Activated CD4-positive, alpha-beta T cell treated with anti-CD3 and anti-CD28 coated beads, Interleukin-2, amount 50 U/mL, for 48 hours (primary cell): ENCODE results near the gene TACR3.
"Not testable (repeated sequence)": the region's sequence is repeated elsewhere in the genome, so short reads cannot be mapped to it uniquely, and the experiment has no call there.

Source experiments
- DNase-seq, 2 experiments: peaks; one replicate each; pipeline ENCODE4 v3.0.0-alpha.2; 2020

Gene TACR3, protein sequence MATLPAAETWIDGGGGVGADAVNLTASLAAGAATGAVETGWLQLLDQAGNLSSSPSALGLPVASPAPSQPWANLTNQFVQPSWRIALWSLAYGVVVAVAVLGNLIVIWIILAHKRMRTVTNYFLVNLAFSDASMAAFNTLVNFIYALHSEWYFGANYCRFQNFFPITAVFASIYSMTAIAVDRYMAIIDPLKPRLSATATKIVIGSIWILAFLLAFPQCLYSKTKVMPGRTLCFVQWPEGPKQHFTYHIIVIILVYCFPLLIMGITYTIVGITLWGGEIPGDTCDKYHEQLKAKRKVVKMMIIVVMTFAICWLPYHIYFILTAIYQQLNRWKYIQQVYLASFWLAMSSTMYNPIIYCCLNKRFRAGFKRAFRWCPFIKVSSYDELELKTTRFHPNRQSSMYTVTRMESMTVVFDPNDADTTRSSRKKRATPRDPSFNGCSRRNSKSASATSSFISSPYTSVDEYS

DNA sequence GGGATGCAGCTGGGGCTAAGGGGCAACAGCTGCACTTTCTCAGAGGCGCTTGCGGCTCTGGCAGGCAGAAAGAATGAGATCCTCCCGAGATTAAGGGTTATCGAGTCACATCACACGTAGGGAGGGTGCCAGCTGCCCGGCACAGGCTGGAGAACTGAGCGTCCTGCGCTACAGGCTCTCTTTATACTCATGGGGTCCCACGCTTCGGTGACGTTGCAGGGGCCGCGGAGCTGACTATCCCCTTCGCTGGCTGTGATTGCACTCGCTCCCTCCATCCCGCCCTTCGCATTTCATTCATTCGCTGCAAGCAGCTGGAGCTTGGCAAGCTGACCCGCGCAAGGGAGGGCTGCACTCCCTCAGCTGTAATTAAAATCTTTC is at the start of gene TACR3:
TSS of gene TACR3 (minus strand) at position 156 of the 378 bp plus-strand sequence. CDS start 310 bp downstream, outside the sequence.
- no peak for DNase-seq

DNA sequence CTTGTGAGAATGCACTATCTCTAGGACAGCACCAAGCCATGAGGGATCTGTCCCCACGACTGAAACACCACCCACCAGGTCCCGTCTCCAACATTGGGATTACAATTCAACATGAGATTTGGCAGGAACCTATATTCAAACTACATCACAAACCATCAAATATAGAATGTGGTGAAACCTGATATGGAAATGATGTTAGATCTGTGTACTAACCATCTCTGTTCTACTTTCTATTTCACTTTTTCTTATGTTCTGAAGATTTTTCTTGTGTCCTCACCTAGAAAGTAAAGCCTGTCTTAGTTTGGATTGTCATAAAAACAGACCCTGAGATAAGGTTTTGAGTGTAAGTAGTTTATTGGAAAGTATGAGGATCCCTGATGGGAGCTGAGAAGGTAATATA is 37.8 kb upstream of the TACR3 start:
- DNase-seq: no peak

DNA sequence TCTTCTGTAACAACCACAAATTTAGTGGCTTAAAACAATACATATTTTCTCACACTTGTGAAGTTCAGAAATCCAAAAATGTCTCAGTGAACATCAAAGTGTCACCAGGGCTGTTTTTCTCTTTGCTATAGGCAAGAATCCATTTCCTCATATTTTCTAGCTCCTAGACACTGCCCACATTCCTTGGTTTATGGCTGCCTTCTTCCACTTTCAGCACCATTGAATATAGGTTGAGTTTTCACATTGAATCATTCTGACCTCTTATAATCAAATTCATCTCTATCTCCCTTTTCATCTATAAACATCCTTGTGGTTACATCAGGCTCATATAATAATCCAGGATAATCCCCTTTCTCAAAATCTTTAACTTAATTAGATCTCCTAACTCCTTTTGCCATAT is 37.0 kb upstream of the TACR3 start:
- no peak for DNase-seq

DNA sequence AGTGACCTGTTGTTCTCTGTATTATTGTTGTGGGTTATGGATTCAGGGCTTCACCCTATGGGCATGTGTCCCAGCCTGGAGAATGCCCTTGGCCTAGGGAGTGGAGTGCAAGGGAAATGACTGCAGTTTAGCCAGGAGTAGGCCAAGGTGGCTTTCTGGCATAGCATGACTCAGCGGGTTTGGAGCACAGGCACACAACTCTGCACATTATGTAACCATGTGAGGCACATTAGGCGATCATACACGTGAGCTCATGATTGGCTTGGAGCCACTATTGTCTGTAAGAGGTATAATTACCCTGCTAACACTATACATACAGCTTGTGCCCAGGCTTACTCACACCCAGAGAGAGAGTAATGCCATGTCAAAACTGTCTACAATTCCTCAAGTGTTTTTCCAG is 35.1 kb upstream of the TACR3 start:
- no peak for DNase-seq

DNA sequence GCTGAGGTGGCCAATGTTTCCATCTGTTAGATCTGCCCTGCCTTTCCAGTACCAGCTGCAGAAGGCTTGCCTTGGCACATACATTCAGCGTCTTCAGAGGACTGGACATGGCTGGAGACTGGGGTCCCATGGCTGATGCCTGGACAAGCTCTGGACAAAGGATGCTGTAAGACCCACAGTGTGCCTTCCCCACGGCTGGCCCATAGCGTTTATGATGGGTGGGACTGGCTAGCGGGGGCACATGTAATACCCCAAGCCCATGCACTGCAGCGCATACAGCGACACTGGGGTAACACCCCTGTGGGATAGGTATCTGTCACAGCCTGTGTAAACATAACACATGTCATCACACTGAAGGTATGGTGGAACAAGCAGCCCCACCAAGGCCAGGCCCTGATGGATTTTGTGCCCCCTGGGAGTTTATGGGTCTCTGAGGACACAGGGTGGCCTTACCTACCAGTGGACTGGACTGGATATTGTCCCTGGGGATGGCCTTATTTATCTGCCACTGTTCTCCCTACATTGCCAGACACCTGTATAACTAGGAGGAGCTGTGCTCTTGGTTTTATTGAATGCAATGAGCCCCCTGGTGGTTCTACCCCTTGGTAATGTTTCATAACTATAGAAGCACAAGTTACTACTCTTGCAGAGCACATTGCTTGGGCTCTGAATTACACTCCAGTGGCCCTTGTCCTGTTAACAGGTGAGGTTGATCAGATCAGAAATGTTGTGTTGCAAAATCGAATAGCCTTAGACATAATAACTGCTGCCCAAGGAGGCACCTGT is 34.3 kb upstream of the TACR3 start:
- no peak for DNase-seq

DNA sequence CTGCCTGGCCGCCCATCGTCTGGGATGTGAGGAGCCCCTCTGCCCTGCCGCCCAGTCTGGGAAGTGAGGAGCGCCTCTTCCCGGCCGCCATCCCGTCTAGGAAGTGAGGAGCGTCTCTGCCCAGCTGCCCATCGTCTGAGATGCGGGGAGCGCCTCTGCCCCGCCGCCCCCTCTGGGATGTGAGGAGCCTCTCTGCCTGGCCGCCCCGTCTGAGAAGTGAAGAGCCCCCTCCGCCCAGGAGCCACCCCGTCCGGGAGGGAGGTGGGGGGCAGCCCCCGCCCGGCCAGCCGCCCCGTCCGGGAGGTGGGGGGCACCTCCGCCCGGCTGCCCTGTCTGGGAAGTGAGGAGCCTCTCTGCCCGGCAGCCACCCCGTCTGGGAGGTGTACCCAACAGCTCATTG is 3.4 kb upstream of the TACR3 start:
- not testable (repeated sequence) for DNase-seq

DNA sequence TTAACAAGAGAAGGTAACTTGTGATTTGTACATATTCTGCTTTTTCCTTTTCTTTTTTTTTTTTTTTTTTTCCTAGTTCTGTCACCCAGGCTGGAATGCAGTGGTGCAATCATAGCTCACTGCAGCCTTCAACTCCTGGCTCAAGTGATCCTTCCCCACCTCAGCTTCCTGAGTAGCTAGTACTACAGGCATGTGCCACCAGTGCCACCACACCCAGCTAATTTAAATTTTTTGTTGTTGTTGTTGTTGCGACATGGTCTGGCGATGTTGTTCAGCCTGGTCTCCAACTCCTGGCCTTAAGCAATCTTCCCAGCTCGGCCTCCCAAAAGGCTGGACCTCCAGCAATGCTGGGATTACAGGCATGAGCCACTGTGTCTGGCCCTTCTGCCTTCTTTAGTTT is 1.5 kb upstream of the TACR3 start:
- no peak for DNase-seq

DNA sequence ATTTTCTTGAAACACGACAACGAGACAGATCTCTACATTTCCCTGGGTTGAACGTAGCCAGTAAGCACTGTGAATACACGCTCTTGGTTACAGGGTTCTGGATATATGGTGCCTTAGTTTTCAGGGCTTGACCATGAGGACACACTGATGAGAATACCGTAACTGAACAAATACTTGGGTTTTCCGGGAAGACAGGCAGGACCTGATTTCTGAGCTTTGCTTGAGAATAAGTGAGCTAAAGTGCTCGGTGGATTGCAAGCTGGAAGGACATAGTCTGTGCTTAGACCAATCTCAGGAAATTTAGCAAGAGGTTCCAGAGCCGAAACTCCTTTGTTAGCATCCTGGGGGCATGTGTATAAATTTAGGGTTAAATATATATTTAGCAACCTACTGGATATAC is 876 bp upstream of the TACR3 start:
- DNase-seq: no peak

DNA sequence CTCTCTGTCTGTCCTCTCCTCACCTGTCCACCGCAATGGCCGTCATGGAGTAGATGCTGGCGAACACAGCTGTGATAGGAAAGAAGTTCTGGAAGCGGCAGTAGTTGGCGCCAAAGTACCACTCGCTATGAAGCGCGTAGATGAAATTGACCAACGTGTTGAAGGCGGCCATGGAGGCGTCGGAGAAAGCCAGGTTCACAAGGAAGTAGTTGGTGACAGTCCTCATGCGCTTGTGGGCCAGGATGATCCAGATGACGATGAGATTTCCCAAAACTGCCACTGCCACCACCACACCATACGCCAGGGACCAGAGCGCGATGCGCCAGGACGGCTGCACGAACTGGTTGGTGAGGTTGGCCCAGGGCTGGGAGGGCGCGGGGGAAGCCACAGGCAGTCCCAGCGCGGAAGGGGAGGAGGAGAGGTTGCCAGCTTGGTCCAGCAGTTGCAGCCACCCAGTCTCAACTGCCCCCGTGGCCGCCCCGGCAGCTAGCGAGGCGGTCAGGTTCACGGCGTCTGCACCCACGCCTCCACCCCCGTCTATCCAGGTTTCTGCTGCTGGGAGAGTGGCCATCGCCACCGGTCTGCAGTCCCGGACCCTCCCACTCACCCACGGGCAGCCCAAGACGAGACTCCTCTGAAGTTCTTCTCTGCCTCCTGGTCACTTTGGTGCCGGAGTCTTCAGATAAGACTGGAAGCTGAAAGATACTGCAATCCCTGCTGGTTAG is 518 bp downstream of the TACR3 start:
- no peak for DNase-seq

DNA sequence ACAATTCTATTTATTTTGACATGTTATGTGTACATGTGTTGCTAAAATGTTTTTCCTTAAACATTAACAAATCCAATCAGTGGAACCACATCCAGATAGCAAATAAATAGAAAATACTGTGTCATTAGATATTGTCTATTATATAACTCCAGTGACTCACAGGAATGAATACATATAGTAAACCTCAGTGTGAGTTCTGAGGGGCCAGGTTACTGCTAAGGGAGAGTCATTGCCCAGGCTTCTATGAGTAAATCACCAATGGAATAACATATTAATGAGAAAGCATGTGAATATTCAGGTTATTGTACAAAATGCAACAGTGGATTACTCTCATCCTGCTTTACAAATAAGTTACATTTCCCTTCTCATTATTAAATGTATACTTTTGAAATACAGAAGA is 27.2 kb downstream of the TACR3 start:
- no peak for DNase-seq

DNA sequence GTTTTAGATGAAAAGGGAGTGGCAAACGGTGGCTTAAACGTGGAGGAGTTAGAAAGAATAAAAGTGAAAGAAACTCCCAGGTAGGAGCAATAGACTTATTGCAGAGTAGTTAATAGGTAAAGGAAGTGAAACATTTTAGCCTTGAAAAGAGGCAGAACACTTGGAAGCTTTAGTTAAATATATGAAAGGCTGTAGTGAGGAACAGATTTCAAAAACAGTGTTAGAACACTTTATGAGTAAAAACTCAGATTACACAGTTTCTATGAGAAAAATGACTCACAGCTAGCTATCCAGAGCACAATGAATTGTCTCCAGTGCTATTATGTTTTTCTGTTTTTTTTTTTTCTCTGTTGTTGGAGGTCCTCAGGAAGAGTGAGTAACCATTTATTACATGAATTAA is 45.8 kb downstream of the TACR3 start:
- DNase-seq: no peak

DNA sequence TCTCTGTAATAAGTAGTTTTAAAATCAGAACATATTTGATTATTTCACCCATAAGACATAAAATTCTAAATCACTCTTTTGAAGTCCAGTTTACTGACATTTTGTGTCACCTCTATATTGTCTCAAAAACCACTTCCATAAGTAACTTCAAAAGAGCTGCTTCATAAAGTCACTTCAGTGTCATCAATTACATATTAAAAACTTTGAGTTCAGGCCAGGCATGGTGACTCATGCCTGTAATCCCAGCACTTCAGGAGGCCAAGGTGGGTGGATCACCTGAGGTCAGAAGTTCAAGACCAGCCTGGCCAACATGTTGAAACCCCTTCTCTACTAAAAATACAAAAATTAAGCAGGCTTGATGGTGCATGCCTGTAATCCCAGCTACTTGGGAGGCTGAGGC is 53.0 kb downstream of the TACR3 start:
- not testable (repeated sequence) for DNase-seq

DNA sequence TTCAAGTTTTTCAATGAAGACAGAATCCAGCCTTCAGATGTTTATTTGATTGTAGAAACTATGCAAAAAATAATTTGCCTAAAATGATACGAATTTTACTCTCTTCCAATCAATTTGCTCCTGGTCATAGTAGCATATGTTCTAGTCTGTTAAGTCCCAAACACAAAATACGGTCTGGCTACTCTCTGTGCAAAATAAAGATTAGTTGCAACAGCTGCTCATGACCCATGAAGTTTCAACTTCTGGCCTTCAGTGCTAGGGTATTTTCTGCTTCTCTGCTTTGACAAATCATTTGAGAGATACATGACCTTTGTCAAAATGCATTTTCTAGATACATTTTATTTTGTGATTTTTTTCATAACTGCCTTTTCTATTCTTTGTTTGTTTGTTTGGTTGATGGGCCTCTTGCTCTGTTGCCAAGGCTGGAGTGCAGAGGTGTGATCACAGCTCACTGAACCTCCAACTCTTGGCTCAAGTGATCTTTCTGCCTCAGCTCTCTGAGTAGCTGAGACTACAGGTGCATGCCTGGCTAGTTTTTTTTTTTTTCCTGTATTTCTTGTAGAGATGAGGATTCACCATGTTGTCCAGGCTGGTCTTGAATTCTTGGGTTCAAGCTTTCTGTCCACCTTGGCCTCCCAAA is 55.2 kb downstream of the TACR3 start:
- no peak for DNase-seq

DNA sequence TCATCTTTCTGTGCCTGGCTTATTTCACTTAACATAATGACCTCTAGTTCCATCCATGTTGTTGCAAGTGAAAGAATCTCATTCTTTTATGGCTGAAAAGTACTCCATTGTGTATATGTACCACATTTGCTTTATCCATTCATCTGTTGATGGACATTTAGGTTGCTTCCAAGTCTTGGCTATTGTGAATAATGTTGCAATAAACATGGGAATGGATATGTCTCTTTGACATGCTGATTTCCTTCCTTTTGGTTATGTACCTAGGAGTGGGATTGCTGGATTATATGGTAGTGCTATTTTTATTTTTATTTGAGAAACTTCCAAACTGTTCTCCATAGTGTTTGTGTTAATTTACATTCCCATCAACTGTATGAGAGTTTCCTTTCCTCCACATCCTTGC is 71.2 kb downstream of the TACR3 start:
- no peak for DNase-seq

DNA sequence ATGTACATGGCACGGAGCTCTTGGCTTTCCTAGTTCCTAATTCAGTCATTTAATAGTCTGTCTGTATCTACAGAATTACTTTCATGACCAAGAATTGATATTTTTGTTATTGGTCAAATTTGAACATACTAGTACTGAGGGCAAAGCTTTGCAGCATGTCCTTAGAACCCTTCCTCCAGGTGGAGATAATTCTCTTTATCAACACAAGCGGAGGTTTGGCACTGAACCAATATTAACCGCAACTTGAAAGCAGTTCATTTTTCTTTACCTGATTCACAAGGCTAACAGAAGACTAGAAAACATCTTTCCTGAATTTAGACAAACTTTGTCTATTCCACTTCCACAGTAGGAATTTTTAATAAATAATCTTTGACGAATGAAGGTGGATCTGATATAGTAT is 73.8 kb downstream of the TACR3 start:
- DNase-seq: no peak

DNA sequence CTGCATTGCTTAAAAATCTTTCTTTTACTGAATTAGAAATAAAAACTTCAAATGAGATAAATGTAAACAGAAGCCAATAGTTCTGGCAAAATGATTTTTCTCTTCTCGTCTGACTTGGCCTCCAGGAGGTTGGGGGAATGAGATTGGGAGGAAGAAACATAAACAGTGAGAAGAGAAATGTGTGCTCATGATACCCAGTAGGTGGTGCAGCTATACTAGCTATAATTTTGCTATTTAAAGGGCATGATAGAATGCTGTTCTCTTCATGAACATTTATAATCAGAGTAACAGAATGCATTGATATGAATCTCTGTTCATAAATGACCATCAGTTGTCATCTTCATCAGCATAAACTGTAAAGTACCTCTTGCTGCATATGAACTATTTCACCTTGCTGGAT is 85.5 kb downstream of the TACR3 start:
- DNase-seq: no peak

DNA sequence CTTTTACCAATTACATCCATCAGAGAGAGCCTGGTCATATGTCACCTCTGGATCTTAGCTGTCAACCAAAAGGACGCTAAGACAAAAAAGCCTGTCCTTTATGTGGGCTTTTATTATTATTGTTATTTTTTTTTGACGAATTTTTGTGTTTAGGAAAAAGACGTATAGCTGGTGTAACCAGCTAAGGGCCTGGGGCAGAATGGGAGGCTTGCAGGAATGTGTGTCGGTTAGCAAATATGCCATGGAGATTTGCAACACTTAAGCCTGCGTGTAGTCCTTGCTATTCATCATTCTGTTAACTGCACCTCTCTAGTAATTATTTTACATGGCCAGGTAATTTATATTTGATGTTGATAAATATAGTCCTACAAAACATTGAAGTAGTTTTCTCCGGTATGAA is 93.5 kb downstream of the TACR3 start:
- no peak for DNase-seq

DNA sequence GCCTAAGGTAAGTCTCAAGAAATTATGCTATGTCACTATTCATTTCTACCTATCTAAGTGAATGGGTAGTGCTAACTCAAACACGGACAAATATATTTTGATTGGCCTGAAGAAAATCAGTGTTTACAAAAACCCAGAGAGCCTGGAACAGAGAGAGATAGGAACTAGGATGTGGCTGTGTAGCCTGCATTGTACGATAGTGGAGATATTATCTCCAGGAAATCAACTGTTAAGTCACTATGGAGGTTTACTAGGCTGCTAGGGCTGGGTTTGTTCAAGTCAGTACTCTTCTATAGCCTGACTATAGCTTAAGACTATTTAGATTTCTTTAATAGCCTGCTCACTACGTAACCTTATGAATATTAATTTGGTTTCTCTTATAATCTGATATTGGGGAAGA is 127.9 kb downstream of the TACR3 start:
- no peak for DNase-seq

DNA sequence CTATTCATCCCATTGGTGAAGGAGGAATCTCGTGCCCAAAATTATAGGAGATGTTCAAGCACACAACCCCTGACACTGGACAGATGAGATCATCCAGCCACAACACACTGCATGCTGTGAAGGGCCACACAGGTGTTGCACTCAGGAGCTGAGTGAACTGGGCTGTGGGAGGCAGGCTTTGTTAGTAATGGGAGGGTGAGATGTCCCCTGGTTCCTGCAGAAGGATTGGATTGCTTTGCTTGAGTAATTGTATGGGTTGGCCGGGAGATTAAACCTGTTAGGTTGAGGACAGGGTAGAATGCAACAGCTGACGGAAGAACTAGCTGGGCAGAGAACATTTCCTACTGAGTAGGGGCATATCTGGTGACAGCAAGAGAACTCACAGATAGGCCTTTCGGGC is 152.2 kb downstream of the TACR3 start:
- no peak for DNase-seq

DNA sequence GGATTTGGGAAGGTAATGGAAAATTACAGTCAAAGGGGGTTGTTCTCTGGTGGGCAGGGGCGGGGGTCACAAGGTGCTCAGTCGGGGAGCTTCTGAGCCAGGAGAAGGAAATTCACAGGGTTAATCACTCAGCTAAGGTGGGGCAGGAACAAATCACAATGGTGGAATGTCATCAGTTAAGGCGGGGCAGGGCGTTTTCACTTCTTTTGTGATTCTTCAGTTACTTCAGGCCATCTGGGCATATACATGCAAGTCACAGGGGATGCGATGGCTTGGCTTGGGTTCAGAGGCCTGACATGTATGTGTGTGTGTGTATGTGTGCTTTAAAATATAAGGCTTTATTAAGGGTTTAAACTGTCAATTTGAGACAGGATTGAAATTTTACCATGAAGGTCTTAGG is 160.6 kb downstream of the TACR3 start:
- DNase-seq: not testable (repeated sequence)
